Activated naive CD4-positive, alpha-beta T cell treated with Interleukin-2 at 50 U/mL for 16 hours (primary cell): ENCODE measurements around the gene DNM2.
A peak's percentile ranks its signal among the peaks of the same experiment; 100 is the strongest.
"Not testable (repeated sequence)": the region's sequence is repeated elsewhere in the genome, so short reads cannot be mapped to it uniquely, and the experiment has no call there.

Source experiments
- DNase-seq: peaks from one replicate; pipeline ENCODE4 v3.0.0-alpha.2; 2020

The DNM2 gene

DNA sequence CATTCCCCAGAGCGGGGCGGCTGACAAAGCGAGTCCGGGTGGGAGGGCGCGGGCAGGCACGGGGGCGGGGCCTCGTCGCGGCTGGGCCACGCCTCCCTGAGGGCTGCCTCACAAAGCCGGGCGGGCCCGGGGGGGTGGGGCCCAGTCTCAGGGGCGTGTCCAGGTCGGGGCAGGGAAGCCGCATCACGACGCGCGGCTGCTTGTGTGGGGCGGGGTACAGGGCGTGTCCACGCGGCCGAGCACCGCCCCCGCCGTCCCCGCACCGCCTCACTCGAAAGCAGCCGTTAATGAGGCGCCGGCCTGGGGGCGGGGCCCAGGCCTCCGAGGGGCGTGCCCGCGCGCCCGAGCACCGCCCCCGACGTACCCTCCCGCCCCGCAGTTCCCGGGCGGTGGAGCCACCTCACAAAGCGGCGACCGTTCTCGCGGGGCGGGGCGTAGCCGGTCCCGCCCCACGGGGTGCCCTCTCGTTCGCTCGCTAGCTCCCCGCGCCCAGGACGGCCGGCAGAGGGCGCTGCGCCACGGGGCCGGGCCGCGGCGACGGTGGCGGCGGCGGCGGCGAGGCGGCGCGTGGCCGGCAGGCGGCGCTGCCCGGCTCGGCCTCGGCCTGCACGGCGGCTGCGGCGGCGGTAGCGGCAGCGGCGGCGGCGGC lies 153.2 kb downstream of the DNM2 start, which contains the start of gene CARM1:
Gene CARM1, plus strand, starts transcription at position 599 of the 649 bp plus-strand sequence. CDS start 150 bp downstream, outside the sequence.
- DNase-seq: peak; percentile 99

DNA sequence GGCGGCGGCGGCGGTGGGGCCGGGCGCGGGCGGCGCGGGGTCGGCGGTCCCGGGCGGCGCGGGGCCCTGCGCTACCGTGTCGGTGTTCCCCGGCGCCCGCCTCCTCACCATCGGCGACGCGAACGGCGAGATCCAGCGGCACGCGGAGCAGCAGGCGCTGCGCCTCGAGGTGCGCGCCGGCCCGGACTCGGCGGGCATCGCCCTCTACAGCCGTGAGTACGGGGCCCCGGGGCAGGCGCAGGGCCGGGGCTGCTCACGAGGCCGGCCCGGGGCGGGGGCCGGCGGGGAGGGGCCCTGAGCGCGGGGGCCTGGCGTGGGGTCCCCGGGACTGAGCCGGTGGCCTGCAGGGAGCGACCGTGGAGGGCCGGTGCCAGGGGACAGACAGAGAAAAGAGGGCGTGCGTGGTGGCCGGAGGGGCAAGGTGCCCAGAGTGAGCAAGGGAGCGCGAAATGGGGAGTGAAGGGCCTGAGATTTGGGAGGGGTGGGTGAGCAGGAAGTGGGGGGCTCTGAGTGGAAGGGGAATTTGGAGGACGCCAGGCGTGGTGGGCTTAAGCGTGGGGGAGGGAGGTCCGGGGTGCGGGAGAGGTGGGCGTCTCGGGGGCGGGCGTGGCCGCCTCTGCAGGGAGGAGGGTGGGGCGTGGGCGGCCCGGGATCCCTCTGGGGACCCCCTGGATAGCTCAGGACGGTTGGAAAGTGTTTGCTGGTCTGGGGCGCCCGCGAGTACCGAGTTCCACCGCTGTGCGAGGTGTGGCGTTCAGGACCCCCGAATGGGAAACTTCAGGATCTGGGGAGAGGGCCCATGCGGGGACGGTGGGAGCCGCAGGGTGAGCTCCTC lies 154.0 kb downstream of the DNM2 start:
- DNase-seq: peak; percentile 29

DNA sequence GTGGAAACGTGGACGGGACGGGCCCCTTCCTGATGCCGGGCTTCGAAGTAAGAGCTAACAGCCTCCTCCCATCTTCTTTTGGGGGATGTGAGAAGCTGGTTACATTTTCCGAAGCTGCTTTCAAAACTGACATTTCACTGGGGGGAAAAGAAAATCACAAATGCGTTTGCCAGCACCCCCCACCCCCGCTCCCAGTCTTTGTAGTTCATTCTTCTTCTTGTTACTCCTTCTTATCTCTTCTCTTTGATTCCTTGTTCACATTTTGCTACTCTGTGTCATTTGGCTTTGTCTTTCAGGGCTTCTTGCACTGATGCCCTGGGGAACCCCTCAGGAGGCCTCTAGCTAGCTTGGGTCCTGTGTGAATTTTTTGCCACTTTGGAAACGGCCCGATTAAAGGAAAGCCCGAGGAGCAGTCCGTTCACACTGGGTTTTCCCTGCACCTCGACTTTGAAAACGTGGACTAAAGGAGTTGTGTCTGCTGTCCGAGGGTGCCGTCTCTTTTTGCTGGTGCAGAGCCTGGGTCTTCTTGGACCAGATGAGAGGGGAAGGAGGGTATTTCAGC lies 154.7 kb downstream of the DNM2 start:
- DNase-seq: peak; percentile 30

DNA sequence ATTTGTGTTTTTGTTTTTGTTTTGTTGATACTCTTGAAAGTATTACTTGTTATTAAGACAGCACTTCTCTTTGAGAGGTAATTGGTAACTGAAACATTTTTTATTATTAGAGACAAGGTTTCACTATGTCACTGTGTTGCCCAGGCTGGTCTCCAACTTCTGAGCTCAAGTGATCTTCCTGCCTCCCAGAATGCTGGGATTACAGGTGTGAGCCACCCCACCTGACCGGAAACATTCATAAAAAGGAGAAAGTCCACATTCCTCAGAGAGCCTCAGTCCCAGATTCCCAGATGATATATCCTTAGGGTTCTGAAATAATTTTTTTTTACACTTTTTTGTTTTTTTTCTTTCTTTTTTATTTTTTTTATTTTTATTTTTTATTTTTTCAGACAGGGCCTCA lies 156.1 kb downstream of the DNM2 start:
- DNase-seq: no peak

DNA sequence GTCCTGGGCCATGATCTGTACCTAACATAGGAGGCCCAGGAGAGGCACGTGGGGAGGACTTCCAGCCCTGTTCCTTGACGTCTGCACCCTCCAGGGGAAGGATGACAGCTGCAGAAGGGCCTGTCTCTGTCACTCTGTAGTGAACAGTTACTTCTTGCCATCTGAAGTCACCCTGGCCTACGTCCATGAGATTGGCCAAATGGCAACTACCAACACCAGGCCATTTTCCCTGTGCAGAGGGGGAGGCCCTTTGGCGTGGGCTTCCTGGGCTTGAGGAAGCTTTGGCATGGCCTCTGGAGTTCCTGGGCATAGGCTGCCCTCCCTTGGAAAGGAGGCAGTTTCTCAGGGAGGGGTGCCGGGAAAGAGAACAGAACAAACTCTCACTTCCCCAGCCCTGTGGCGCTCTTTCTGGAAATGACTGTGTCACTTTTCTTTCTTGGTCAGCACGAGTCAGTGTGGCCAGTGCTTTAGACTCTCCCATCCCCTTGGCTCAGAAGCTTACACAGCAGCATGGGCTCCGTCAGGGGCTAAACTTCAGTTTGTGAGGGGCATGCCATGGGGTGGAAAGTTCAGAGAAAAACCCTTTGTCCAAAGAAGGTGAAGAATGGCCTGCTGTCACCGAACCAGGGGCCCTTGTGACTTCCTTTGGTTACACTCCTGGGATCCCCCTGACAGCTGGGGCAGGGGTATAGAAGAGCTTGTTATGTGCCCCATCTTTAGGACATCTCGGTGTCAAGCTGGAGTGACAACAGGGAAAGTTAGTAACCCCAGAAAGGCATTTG lies 158.8 kb downstream of the DNM2 start:
- no peak for DNase-seq

DNA sequence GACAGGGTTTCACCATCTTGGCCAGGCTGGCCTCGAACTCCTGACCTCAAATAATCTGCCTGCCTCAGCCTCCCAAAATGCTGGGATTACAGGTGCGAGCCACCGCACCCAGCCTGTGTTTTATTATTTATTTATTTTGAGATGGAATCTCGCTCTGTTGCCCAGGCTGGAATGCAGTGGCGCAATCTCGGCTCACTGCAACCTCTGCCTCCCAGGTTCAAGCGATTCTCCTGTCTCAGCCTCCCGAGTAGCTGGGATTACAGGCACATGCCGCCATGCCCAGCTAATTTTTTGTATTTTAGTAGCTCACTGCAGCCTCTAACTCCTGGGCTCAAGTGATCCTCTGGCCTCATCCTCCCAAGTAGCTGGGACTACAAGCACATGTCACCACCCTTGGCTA lies 159.7 kb downstream of the DNM2 start:
- DNase-seq: not testable (repeated sequence)

DNA sequence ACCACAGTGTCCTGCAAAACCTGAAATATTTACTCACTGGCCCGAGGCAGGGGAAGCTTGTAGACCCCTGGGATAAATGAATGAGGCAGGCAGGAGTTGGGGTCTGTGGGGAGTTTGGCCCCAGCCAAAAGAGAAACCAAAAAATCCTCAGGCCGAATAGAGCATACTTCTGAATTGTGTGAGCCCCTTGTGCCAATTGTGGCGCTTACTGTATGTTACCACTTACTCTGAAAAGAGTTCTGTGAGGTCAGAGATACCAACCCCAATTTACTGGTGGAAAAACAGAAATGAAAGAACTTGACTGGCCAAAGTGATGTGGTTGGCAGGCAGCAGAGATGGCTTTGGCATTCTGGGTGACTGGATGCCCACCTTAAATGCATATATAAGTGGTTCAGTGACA lies 160.4 kb downstream of the DNM2 start:
- no peak for DNase-seq
